Activated T-helper 1 cell treated with anti-CD3 and anti-CD28 coated beads, Interleukin-2, amount 50 U/mL, for 16 hours (primary cell): ENCODE measurements around the gene R3HDM4.
A peak's percentile ranks its signal among the peaks of the same experiment; 100 is the strongest.
"Not testable (repeated sequence)": the region's sequence is repeated elsewhere in the genome, so short reads cannot be mapped to it uniquely, and the experiment has no call there.

Experiments
- DNase-seq, 2 donors: peaks; one replicate each; pipeline ENCODE4 v3.0.0-alpha.2; 2020; ENCODE audit warnings: low read depth in 1 of 2, low spot score in 1 of 2

Gene R3HDM4

DNA sequence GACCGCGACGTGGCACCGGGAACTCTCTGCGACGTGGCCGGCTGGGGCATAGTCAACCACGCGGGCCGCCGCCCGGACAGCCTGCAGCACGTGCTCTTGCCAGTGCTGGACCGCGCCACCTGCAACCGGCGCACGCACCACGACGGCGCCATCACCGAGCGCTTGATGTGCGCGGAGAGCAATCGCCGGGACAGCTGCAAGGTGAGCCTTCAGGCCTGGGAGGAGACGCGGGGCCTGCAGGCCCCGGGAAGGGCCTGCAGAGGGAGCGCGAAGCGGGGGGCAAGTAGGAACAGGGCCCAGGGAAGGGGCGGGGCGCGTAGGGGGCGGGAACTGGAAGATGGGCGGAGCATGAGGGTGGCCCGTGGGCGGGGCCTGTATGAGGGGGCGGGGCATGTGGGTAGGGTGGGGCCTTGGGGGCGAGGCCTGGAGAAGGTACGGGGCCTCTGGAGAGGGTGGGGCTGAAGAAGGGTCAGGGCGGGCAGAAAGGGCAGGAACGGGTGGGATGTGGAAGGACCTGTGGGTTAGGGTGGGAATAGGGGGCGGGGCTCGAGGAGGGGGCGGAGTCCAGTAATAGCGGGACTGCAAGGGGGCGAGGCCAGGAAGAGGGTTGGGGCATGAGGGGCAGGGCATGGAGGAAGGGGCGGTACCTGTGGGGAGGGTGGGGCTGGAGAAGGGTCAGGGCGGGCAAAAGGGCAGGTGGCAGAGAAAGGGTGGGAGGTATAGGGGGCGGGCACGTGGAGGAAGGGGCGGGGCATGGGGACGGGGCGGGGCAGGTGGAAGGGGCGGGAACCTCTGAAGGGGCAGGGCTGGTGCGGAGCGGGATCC, 51.1 kb downstream of the R3HDM4 start:
- DNase-seq, result peak; percentile 48 to 54

DNA sequence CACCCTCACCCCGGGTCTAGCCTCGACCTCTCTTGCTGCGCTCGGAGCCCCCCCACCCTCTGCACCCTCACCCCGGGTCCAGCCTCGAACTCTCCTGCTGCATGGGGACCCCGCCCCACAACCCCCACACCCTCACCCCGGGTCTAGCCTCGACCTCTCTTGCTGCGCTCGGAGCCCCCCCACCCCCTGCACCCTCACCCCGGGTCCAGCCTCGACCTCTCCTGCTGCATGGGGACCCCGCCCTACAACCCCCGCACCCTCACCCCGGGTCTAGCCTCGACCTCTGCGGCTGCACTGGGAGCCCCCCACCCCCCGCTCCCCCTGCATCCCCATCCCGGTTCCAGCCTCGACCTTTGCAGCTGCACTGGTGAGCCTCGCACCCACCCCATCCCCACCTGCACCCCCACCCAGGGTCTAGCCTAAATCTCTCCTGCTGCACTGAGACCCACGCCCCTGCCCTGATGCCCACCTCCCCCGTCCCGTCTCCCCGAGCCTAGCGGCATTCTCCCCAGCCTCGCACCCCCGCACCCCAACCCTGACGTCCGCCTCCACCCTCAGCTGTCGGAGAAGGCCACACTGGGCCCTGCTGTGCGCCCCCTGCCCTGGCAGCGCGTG, 51.8 kb downstream of the R3HDM4 start:
- no peak for DNase-seq

DNA sequence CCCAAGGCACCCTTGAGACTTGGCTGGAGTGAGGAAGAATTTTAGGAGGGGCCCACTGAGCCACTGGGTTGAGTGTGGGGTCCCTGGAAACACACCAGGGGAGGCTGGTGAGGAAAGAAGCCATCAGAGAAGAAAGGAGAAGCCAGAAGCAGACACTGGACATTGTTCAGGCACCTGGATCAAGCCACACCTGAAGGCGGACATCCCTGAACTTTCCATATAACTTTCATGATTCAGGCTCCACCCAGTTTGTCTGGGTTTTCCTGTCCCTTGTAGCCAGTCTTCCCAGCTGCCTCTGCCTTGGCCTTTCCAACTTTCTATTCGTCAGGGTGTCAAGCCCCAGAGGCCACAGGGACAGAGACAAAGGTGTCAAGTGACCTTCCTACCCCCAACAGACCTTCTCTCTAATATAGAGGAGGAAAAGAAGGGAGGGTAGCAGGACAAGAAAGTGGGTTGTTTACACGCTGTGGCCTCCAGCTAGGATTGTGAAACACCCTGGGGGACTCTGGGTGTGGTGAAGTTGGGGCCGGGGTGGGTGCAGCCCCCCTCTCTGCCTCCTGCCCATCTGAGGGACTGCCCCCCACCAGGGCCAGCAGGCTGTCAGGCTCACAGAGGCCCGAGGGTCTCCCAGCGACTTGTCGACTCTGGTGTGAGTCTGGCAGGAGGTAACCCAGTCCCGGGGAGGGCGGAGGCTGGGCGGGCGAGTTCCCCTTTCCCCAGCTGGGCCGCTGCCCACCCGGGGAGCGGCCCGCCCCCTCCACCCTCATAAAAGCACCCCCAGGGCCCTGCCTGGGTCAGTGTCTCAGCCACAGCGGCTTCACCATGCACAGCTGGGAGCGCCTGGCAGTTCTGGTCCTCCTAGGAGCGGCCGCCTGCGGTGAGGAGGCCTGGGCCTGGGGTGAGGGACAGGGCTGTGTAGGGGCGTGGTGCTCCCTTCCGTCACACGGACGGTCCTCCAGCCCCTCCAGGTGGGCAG, 53.9 kb downstream of the R3HDM4 start, which contains the start of gene CFD:
TSS of gene CFD (plus strand) at position 797 of the 976 bp plus-strand sequence. CDS start at position 823, 26 bp downstream.
- no peak for DNase-seq

DNA sequence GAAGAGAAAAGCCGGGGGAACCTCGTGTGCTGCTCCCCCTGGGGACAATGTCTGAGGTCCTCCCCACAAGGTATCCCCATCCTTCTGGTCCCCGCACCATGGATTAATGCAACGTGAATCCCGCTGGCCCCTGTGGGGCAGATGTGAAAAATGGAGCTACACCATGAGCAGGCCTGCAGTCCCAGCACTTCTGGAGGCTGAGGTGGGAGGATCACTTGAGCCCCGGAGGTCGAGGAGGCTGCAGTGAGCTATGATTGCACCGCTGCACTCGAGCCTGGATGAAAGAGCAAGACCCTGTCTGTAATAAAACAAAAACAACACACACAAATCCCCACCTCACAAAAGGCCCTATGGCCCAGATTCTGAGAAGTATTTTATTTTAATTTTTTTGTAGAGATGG, 54.7 kb downstream of the R3HDM4 start:
- no peak for DNase-seq

DNA sequence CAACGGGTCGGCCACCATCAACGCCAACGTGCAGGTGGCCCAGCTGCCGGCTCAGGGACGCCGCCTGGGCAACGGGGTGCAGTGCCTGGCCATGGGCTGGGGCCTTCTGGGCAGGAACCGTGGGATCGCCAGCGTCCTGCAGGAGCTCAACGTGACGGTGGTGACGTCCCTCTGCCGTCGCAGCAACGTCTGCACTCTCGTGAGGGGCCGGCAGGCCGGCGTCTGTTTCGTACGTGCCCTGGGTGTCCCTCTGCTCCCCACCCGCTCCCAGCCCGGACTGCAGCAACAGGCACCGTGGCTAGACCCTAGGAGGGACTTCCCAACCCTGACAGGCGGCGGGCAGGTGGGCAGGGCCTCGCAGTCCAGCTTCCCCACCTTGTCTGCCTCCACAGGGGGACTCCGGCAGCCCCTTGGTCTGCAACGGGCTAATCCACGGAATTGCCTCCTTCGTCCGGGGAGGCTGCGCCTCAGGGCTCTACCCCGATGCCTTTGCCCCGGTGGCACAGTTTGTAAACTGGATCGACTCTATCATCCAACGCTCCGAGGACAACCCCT, 57.4 kb downstream of the R3HDM4 start:
- no peak for DNase-seq

DNA sequence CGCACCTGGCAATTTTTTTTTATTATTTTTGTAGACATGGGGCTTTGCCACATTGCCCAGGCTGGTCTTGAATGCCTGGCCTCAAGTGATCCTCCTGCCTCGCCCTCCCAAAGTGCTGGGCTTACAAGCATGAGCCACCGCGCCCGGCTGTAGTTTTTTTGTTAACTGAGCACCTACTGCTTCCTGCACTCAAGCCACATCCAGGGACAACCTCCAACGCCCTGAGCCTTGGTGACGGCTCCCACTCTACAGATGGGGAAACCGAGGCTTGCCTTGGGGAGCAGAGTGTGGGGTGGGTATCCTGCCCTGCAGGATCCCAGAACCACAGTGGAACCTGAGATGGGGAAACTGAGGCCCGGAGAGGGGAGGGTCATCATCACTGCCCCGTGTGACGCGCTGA, 57.9 kb downstream of the R3HDM4 start:
- DNase-seq, result no peak

DNA sequence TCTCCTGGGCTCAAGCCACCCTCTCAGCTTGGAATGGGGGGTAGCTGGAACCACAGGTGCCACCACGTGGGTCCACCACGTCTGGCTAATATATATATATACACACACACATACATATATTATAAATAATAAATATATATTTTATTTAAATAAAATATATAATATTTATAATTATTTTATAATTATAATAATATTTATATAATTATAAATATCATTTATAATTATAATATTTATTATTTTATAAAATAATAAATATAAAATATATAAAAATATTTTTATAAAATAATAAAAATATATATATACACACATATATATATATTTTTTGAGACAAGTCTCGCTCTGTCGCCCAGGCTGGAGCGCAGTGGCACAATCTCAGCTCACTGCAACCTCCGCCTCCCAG, 58.5 kb downstream of the R3HDM4 start:
- DNase-seq, result no peak

DNA sequence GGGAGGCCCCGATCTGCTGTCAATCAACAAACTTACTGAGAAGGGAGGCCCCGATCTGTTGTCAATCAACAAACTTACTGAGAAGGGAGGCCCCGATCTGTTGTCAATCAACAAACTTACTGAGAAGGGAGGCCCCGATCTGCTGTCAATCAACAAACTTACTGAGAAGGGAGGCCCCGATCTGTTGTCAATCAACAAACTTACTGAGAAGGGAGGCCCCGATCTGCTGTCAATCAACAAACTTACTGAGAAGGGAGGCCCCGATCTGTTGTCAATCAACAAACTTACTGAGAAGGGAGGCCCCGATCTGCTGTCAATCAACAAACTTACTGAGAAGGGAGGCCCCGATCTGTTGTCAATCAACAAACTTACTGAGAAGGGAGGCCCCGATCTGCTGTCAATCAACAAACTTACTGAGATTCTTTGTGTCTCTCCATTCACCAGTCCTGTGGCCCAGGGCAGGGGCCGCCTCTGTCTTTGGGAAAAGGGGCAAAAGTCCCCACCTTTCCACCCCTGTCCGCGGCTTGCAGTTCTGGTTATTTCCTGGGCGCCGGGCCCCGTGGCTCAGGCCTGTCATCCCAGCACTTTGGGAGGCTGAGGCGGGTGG, 59.3 kb downstream of the R3HDM4 start:
- not testable (repeated sequence) for DNase-seq

DNA sequence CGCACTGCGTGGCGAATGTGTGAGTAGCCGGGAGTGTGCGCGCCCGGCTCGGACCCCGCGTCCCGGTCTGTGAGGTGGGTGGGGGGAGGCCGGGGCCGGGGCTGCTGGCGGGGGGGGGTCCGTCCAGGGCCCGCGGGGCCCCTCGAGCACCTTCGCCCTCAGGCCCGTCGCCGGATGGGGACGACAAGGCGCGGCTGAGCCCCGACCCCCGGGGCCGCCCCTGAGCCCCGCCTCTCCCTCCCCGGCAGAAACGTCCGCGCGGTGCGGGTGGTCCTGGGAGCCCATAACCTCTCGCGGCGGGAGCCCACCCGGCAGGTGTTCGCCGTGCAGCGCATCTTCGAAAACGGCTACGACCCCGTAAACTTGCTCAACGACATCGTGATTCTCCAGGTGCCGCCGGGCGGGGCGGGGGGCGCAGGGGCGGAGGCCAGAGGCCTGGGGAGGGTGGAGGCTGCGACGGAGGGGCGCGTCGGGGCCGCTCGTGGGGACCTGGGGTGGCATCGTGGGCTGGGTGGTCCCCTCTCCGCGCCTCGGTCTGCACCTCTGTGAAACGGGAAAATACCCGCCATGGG, 59.9 kb downstream of the R3HDM4 start:
- no peak for DNase-seq

DNA sequence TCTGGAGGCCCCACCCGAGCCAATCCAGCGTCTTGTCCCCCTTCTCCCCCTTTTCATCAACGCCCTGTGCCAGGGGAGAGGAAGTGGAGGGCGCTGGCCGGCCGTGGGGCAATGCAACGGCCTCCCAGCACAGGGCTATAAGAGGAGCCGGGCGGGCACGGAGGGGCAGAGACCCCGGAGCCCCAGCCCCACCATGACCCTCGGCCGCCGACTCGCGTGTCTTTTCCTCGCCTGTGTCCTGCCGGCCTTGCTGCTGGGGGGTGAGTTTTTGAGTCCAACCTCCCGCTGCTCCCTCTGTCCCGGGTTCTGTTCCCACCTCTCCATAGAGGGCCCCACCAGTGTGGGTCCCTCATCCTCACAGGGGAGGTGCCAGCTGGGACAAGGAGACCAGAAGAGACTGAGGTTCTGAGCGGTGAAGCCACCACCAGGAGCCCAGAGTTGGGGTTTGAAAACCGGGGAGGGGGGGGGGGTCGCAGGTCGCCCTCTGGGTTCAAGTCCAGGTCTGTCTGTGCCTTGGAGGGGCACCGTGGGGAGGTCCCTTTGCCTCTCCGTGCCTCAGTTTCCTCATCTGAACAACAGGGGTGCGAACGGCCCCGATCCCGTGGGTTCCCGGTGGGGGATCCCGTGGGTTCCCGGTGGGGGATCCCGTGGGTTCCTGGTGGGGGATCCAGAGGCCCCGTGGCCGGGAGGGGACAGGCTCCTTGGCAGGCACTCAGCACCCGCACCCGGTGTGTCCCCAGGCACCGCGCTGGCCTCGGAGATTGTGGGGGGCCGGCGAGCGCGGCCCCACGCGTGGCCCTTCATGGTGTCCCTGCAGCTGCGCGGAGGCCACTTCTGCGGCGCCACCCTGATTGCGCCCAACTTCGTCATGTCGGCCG, 60.6 kb downstream of the R3HDM4 start, which contains the start of gene ELANE:
TSS of gene ELANE (plus strand) at position 168 of the 878 bp plus-strand sequence. CDS start at position 194, 26 bp downstream.
- DNase-seq, result no peak

DNA sequence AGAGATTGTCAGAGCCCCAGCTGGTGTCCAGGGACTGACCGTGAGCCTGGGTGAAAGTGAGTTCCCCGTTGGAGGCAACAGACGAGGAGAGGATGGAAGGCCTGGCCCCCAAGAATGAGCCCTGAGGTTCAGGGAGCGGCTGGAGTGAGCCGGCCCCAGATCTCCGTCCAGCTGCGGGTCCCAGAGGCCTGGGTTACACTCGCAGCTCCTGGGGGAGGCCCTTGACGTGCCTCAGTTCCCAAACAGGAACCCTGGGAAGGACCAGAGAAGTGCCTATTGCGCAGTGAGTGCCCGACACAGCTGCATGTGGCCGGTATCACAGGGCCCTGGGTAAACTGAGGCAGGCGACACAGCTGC, 62.1 kb downstream of the R3HDM4 start:
- DNase-seq, result no peak

DNA sequence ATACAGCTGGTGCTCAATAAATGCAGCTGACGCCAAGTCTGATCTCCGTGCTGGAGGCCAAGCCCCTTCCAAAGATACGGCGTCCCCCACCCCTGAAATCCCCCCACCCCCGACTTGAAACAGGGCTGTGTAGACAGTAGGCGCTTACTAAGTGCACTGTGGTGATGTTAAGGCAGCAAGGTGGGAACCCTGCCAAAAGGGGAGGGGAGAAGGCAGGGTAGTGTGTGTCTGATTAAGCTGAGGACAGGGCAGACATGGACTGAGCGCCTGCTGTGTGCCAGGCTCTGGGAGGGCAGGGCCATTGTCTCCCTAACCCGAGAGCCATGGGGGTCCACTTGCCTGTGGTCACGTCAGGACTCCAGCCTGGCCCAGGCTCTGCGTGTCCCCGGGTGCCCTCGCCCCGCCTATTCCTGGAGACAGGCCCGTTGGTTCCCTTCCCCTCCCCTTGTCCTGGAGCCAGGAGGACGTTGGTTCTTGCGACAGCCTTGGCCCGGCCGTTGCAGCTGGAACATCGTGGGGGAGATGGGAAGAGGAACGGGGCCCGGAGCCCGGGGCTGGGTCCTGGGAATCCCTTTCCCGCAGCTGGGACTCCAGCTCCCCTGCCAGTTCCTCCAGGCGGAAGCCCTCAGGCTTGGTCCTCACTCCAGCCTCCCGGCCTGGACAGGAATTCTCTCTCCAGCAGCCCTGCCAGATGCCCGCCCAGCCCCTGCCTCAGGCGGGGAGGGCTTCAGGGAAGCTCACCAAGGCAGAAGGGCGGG, 62.6 kb downstream of the R3HDM4 start:
- no peak for DNase-seq

DNA sequence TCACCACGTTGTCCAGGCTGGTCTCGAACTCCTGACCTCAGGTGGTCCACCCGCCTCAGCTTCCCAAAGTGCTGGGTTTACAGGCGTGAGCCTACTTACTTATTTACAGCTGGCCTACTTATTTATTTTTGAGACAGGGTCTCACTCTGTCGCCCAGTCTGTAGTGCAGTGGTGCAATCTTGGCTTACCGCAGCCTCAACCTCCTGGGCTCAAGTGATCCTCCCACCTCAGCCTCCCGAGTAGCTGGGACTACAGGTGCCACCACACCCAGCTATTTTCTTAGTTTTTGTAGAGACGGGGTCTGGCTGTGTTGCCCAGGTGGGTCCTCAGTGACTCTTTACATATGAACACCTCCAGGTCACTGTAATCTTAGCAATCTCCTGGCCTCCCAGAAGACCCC, 63.8 kb downstream of the R3HDM4 start:
- not testable (repeated sequence) for DNase-seq

DNA sequence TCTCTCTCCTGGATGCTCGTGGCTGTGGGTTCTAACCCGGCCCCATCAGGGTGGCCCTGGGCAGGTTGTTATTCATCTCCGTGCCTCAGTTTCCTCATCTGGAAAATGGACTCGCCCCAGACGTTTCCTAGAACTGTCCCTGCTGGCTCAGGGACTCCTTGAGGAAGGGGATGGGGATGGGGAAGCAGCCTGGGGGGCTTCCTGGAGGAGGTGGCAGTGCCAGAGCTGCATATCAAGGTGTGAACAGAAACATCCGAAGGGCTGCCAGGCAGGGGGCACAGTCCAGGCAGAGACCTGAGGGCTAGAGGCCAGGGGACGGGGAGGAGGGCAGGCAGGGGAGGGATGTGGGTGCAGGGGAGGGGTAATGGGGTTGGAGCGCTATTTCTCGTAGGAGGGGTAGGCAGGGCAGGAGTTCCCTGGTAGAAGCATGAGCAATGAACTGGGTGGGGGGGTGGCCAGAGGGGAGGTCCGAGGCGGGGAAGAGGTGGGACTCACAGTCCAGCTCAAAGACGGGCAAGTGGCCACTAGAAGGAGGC, 64.6 kb downstream of the R3HDM4 start:
- DNase-seq, result no peak
